ENCODE results near the gene PRTFDC1.
"Not testable (repeated sequence)": the region's sequence is repeated elsewhere in the genome, so short reads cannot be mapped to it uniquely, and the experiment has no call there.

PRTFDC1 gene

GRCh38 chr10:24963521-24964041 lies 11.2 kb upstream of the PRTFDC1 start:
- DNase-seq = no peak

GRCh38 chr10:24962995-24963394 lies 10.6 kb upstream of the PRTFDC1 start:
- DNase-seq = no peak

- DNase-seq = no peak
Observed at GRCh38 chr10:24961582-24961981, 9.2 kb upstream of the PRTFDC1 start.

GRCh38 chr10:24959382-24959730 lies 7.0 kb upstream of the PRTFDC1 start:
- DNase-seq = no peak

- no peak for DNase-seq
Observed at GRCh38 chr10:24958721-24959381, 6.4 kb upstream of the PRTFDC1 start.

GRCh38 chr10:24958091-24958720 lies 5.8 kb upstream of the PRTFDC1 start:
- no peak for DNase-seq

- DNase-seq = not testable (repeated sequence)
Observed at GRCh38 chr10:24957624-24958051, 5.2 kb upstream of the PRTFDC1 start.

GRCh38 chr10:24953675-24954074 lies 1.3 kb upstream of the PRTFDC1 start:
- no peak for DNase-seq

- peak; percentile 45 for DNase-seq
Observed at GRCh38 chr10:24952707-24953645, 570 bp upstream of the PRTFDC1 start.

GRCh38 chr10:24951201-24952142 lies 934 bp downstream of the PRTFDC1 start:
- DNase-seq = no peak

GRCh38 chr10:24950439-24950838 lies 2.0 kb downstream of the PRTFDC1 start:
- no peak for DNase-seq

- no peak for DNase-seq
Observed at GRCh38 chr10:24949616-24950015, 2.8 kb downstream of the PRTFDC1 start.

- no peak for DNase-seq
Observed at GRCh38 chr10:24947304-24948097, 4.9 kb downstream of the PRTFDC1 start.

GRCh38 chr10:24944512-24945255 lies 7.7 kb downstream of the PRTFDC1 start:
- no peak for DNase-seq

- no peak for DNase-seq
Observed at GRCh38 chr10:24938525-24938924, 13.9 kb downstream of the PRTFDC1 start.

GRCh38 chr10:24938076-24938475 lies 14.3 kb downstream of the PRTFDC1 start:
- DNase-seq = no peak

- no peak for DNase-seq
Observed at GRCh38 chr10:24935504-24936292, 16.7 kb downstream of the PRTFDC1 start.

- no peak for DNase-seq
Observed at GRCh38 chr10:24931236-24931635, 21.2 kb downstream of the PRTFDC1 start.

- no peak for DNase-seq
Observed at GRCh38 chr10:24930427-24930826, 22.0 kb downstream of the PRTFDC1 start.

- no peak for DNase-seq
Observed at GRCh38 chr10:24929904-24930303, 22.5 kb downstream of the PRTFDC1 start.
